ENCODE data around the gene CACNB1.
A peak's percentile ranks its signal among the peaks of the same experiment; 100 is the strongest.

CACNB1 gene

GRCh38 chr17:39197380-39198185 lies at the start of gene CACNB1:
CACNB1 (minus strand) TSS chr17:39197669; CDS start chr17:39197495, 174 bp downstream.
- peak; percentile 86 for DNase-seq

- DNase-seq, result no peak
These were observed 48.8 kb upstream of the CACNB1 start for GRCh38 chr17:39246274-39246673.

DNA sequence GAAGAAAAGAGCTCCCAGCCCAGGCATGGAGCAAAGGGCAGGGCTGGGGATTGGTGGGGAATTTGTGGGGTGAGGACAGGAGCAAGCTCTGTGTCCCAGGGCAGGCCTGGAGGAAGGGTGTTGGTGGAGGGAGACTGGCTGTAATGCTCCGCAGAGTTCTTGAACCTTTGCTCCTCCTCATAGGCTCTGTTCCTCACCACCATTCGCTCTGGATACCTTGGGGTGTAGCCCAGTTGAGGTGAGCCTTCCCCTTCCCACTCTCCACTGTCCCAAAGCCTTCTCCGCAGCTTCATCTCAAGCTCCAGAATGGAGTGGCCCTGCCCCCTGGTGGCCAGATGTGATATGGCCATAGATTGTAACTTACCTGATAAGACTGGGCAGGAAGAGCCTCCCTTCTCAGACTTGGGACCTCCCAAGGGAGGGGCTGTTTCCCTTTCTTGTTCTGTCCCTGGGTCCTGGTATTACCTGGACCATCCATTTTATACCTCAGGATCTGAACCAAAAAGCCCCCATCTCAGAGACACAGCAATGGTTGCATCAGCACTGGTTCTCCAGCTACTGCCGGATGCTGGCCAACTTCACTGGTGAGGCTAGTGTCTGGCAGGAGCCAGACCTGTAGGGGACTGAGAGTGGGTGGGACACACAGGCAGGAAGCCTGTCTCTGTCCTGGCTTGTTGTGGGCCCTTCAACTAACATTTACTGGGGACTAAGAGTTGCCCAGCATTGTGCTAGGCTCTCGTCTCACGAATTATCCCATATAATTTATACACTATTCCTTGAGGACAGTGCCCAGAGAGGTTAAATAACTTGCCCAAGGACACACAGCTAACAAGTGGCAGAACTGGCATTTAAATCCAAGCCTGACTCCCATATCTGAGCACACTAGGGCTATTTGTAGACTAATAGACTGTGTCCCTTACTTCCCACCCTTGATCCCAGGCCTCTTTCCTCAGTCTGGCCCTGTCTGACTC lies 47.4 kb upstream of the CACNB1 start:
- DNase-seq, result peak; percentile 92

- DNase-seq, result no peak
These were observed 46.6 kb upstream of the CACNB1 start for GRCh38 chr17:39244016-39244599.

GRCh38 chr17:39243155-39243554 lies 45.7 kb upstream of the CACNB1 start:
- no peak for DNase-seq

- no peak for DNase-seq
These were observed 43.2 kb upstream of the CACNB1 start for GRCh38 chr17:39240631-39241030.

GRCh38 chr17:39239640-39240314 lies 42.3 kb upstream of the CACNB1 start:
- peak; percentile 78 for DNase-seq

- peak; percentile 71 for DNase-seq
These were observed 41.0 kb upstream of the CACNB1 start for GRCh38 chr17:39238311-39238972.

- DNase-seq, result no peak
These were observed 40.1 kb upstream of the CACNB1 start for GRCh38 chr17:39237586-39237985.

- DNase-seq, result no peak
These were observed 39.5 kb upstream of the CACNB1 start for GRCh38 chr17:39236981-39237441.

DNA sequence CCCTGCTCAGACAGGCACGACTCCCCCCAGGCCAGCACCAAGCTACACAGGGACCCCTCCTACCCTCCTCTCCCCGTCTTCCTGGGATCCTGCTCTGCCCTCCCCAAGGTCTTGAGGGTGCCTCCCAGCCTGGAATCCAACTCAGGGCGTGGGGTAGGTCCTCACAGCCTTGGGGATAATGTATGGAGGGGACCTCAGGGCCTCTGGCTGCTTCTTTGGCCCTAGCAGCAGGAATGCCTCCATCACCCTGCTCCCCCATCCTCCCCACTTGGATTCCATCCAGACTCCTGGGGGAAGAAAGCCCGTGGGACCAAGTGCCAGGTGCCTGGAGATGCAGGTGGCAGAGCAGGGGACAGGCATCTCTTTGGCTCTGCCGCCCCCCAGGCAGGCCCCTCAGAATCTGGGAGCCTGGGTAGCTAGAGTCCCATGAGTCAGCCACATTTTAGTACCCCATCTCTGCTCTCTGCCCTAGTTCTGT lies 39.0 kb upstream of the CACNB1 start:
- DNase-seq, result no peak

DNA sequence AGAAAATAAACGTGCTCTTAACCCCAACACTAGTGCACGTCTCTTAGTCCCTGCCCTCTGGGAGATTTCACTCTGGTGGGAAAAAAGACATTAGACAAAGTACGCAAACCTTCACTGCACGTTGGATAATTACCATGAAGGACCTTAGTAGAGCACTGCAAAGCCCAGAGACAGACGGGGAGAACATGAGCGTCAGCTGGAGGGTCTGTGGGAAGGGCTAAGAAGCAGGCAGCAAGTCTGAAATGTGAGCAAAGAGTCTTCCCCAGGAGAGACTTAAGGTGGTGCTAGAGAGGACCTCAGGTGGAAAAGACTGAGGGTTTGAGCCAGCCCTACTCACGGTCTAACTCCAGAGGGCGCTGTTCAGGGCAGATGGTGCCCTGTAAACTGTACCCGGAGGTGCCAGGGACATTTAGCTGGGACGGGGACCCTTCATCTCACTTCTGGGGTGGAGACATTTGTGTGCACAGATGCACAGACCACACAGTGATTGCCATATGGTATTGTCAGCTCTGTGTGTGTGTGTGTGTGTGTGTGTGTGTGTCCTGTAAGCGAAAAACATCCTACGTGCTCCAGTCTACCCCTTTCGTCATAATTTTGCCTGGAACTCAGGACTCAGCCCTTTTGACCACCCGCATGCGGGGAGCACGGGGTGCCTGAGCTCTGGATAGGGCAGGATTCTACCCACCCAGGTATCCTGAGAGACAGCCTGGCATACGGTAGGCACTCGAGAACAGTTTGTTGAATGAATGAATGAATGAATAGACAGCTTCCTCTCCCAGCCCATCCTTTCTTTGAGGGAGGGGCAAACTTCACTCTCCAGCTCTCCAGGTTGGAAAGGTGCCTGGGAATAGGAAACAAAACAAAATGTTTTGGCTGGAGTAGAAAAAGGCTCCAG lies 38.3 kb upstream of the CACNB1 start:
- DNase-seq, result peak; percentile 53

- DNase-seq, result peak; percentile 65
These were observed 34.4 kb upstream of the CACNB1 start for GRCh38 chr17:39231591-39232551.

- no peak for DNase-seq
These were observed 33.7 kb upstream of the CACNB1 start for GRCh38 chr17:39231091-39231561.

DNA sequence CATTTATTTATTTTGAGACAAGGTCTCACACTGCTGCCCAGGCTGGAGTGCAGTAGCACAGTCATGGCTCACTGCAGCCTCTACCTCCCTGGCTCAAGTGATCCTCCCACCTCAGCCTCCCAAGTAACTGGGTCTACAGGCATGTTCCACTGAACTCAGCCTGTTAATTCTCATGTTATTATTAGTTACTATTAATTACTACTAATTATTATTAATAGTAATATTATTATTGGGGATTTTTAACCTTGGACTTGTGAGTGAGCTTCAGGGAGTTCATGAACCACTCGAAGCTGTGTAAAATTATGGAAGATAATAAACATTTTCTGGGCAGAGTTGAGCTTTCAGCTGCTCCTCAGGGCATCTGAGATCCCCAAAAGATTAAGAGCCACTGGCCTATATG lies 32.9 kb upstream of the CACNB1 start:
- no peak for DNase-seq

- no peak for DNase-seq
These were observed 31.9 kb upstream of the CACNB1 start for GRCh38 chr17:39229274-39229913.

- DNase-seq, result no peak
These were observed 30.0 kb upstream of the CACNB1 start for GRCh38 chr17:39227364-39227919.

DNA sequence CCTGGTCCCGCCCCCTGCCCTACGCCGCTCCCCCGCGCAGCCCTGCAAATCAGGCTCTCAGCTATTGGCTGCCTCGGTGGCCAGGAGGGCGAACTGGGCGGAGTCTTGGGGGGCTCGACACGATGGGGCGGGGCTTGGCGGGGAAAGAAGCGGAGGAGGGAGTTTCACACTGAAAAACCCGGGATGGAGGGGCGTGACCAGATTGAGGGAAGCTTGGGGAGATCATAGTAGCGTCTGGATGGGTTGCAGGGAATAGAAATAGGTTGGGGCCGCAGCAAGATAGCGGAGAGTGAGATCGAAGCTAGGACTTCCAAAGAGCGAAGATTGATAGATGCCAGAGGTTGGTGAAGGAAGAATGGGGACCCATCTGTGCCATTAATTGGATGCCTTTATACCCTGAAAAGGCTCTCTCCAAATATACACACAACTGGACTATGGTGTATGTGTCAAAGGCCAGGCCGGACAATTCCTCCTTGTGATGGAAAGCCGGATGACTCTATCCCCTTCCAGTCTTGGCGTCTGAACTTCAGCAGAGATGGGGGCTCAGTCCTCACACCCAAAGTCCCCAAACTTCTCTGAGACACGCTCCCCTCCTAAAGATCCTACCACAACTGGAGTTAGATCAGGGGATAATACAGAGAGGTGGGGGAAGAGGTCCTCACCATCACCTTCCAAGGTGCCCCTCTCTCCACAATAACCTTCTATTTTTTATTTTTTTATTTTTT lies 28.7 kb upstream of the CACNB1 start:
- DNase-seq, result peak; percentile 70
